Natural killer cell treated with Interleukin-12 subunit alpha and Interleukin-12 subunit beta and Interleukin-15 and Interleukin-18, amount 100 ng/mL, for 72 hours (primary cell): ENCODE measurements around the gene ERC1. TPM values are rescaled to one million over a fixed set of nuclear protein-coding genes. Genes with fewer than 3 reads are reported as not detected.
"Not testable (repeated sequence)": the region's sequence is repeated elsewhere in the genome, so short reads cannot be mapped to it uniquely, and the experiment has no call there.

Source experiments
- ATAC-seq, 2 donors: fragments of 150-1000 bp; cut with Tn5 transposase in 1 of 2; sonication (Bioruptor Pico), chemical (Tn5 transposase) in 1 of 2; 2 replicates each; pipeline ENCODE4 v1.10.0; 2021
- DNase-seq: peaks from one replicate; pipeline ENCODE4 v3.0.0; 2022; ENCODE audit warnings: low spot score
- H3K27ac Mint-ChIP-seq, 2 donors: 1 replicate in 1 of 2; 2 replicates in 1 of 2; pipeline ENCODE4 v1.8.0; 2022; ENCODE audit warnings: mixed read lengths in 2 of 2, mild to moderate bottlenecking in 1 of 2, moderate library complexity in 1 of 2
- H3K27me3 Mint-ChIP-seq, 2 donors: 1 replicate in 1 of 2; 2 replicates in 1 of 2; pipeline ENCODE4 v1.8.0; 2022; ENCODE audit warnings: mixed read lengths in 2 of 2
- H3K36me3 Mint-ChIP-seq: one replicate; pipeline ENCODE4 v1.8.0; 2022; ENCODE audit warnings: mixed read lengths
- H3K4me1 Mint-ChIP-seq, 2 donors: 1 replicate in 1 of 2; 2 replicates in 1 of 2; pipeline ENCODE4 v1.8.0; 2022; ENCODE audit warnings: low read depth in 2 of 2, mixed read lengths in 2 of 2, mild to moderate bottlenecking in 1 of 2
- H3K4me3 Mint-ChIP-seq: one replicate; pipeline ENCODE4 v1.8.0; 2022; ENCODE audit warnings: mixed read lengths
- H3K9me3 Mint-ChIP-seq: 2 replicates; pipeline ENCODE4 v1.8.0; 2022; ENCODE audit warnings: mixed read lengths
- total RNA-seq, 2 donors: library from RNA; stranded (reverse); gene quantifications; one replicate each; pipeline ENCODE4 v1.2.3, GENCODE V29; 2022

The ERC1 gene
- total RNA-seq, 2 donors from 2014 or later: 32.6 to 77.2 TPM

- Mint-ChIP-seq H3K4me3 (no peak overlapping the region), H3K27ac (no peak overlapping the region), H3K27me3 (no peaks in the 10 kb centered on the region), H3K9me3 (no peaks in the 10 kb centered on the region), H3K4me1 (no peaks in the 10 kb centered on the region), H3K36me3 (no peaks in the 10 kb centered on the region)
- ATAC-seq (no peak), DNase-seq (no peak)
Observed at GRCh38 chr12:1351926-1352325, 360.9 kb downstream of the ERC1 start.

DNA sequence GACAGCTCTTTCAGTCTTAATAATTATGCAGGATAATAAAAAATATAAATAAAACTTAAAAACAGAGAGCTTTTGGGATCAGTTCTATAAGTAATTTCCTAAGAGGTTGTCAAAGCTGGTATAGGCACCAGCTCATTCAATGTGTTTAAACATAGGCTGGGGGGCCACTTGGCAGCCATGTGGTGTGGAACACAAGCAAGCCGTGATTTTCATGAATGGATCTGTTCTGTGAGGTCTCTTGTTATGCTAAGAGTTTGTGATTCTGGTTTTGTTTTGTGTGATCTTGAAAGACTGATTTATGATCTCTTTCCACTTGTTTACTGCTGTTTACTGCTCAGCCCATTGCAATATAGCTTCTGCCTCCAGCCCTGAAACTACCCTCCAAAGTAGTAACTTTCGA is 362.4 kb downstream of the ERC1 start:
- no peaks in the 10 kb centered on the region for H3K27me3 Mint-ChIP-seq
- ATAC-seq: no peak
- H3K4me3 Mint-ChIP-seq: no peak overlapping the region
- H3K9me3 Mint-ChIP-seq: no peaks in the 10 kb centered on the region
- no peaks in the 10 kb centered on the region for H3K4me1 Mint-ChIP-seq
- no peaks in the 10 kb centered on the region for H3K36me3 Mint-ChIP-seq
- no peak for DNase-seq
- no peak overlapping the region for H3K27ac Mint-ChIP-seq

- ATAC-seq (no peak), DNase-seq (no peak)
- Mint-ChIP-seq H3K9me3 (no peaks in the 10 kb centered on the region), H3K36me3 (no peaks in the 10 kb centered on the region), H3K4me3 (no peak overlapping the region), H3K4me1 (no peaks in the 10 kb centered on the region), H3K27me3 (no peaks in the 10 kb centered on the region), H3K27ac (no peak overlapping the region)
Observed at GRCh38 chr12:1355396-1355795, 364.4 kb downstream of the ERC1 start.

- ATAC-seq, H3K9me3 Mint-ChIP-seq, H3K27me3 Mint-ChIP-seq, H3K27ac Mint-ChIP-seq, H3K4me3 Mint-ChIP-seq, DNase-seq, H3K4me1 Mint-ChIP-seq, H3K36me3 Mint-ChIP-seq: not testable (repeated sequence)
Observed at GRCh38 chr12:1355871-1356270, 364.8 kb downstream of the ERC1 start.

DNA sequence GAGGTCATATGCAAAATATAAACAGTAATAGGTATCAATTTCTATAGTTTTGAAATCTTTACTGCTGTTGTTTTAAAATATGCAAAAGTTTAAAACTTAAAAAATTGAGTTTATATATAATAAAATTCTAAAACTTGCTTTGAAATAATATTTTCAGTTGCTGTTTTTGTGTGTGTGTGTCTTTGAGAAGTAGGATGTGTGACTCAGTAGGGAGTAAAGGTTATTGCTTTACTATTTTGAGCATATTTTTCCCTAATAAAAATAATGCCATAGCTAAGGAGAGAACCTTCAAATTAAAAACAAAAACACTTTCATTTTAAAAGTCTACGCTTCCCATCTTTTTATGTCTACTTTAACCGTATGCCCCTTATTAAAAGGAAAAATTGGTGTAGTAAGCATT is 365.3 kb downstream of the ERC1 start:
- no peaks in the 10 kb centered on the region for H3K36me3 Mint-ChIP-seq
- ATAC-seq (no peak), DNase-seq (no peak)
- no peaks in the 10 kb centered on the region for H3K27me3 Mint-ChIP-seq
- no peaks in the 10 kb centered on the region for H3K9me3 Mint-ChIP-seq
- no peaks in the 10 kb centered on the region for H3K4me1 Mint-ChIP-seq
- no peak overlapping the region for H3K4me3 Mint-ChIP-seq
- H3K27ac Mint-ChIP-seq: no peak overlapping the region

GRCh38 chr12:1357171-1357570 is 366.1 kb downstream of the ERC1 start:
- H3K4me1 Mint-ChIP-seq: no peaks in the 10 kb centered on the region
- H3K4me3 Mint-ChIP-seq: no peak overlapping the region
- no peak overlapping the region for H3K27ac Mint-ChIP-seq
- ATAC-seq (no peak), DNase-seq (no peak)
- no peaks in the 10 kb centered on the region for H3K36me3 Mint-ChIP-seq
- no peaks in the 10 kb centered on the region for H3K27me3 Mint-ChIP-seq
- H3K9me3 Mint-ChIP-seq: no peaks in the 10 kb centered on the region

DNA sequence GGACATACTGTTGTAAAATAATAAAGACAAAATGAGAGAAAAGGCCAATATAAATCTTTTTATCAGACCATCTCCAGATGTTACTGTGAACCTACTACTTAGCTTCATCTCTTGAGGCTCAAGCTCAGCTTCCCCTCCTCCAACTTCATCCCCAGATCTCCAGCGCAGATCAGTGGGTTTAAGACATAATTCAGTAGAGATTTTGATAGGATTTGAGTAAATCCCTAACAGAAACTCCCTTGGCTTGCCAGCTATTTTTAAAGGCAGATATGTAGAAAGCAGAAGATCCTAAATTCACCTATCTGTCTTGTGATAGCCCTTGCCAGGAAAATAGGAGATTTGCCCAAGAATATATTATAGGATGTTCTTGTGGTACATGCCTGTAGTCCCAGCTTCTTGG is 366.7 kb downstream of the ERC1 start:
- Mint-ChIP-seq H3K27me3 (no peaks in the 10 kb centered on the region), H3K36me3 (no peaks in the 10 kb centered on the region), H3K4me1 (no peaks in the 10 kb centered on the region), H3K27ac (no peak overlapping the region), H3K9me3 (no peaks in the 10 kb centered on the region), H3K4me3 (no peak overlapping the region)
- no peak for DNase-seq
- no peak for ATAC-seq

GRCh38 chr12:1360441-1361210 is 369.6 kb downstream of the ERC1 start:
- peaks cover 5 to 6% of the 10 kb centered on the region in 2 donors for H3K4me1 Mint-ChIP-seq
- no peaks in the 10 kb centered on the region for H3K36me3 Mint-ChIP-seq
- no peak overlapping the region for H3K4me3 Mint-ChIP-seq
- H3K27ac Mint-ChIP-seq: no peak overlapping the region
- no peaks in the 10 kb centered on the region for H3K9me3 Mint-ChIP-seq
- H3K27me3 Mint-ChIP-seq: no peaks in the 10 kb centered on the region
- DNase-seq: no peak
- ATAC-seq: no peak

GRCh38 chr12:1362143-1362662 is 371.2 kb downstream of the ERC1 start:
- Mint-ChIP-seq H3K27ac (no peak overlapping the region), H3K9me3 (no peaks in the 10 kb centered on the region), H3K36me3 (no peaks in the 10 kb centered on the region), H3K4me3 (no peak overlapping the region), H3K4me1 (peaks cover 5 to 6% of the 10 kb centered on the region in 2 donors), H3K27me3 (no peaks in the 10 kb centered on the region)
- ATAC-seq: no peak
- no peak for DNase-seq

DNA sequence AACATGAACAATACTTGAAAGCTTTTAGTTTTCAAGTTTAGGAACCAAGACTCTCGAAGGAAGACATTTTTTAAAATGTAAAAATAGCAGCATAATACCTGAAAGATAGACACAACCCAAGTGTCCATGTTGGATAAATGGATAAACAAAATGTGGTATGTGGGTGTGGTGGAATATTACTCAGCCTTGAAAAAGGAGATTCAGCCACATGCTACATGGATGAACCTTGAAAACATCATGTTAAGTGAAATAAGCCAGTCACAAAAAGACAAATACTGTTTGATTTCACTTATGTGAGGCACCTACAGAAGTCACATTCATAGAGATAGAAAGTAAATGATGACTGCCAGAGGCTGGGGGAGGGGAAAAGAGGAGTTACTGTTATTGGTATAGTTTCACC is 374.7 kb downstream of the ERC1 start:
- DNase-seq: no peak
- H3K27me3 Mint-ChIP-seq: no peaks in the 10 kb centered on the region
- no peaks in the 10 kb centered on the region for H3K36me3 Mint-ChIP-seq
- H3K4me3 Mint-ChIP-seq: no peak overlapping the region
- no peak for ATAC-seq
- H3K27ac Mint-ChIP-seq: no peak overlapping the region
- H3K9me3 Mint-ChIP-seq: no peaks in the 10 kb centered on the region
- H3K4me1 Mint-ChIP-seq: peaks cover 5 to 6% of the 10 kb centered on the region in 2 donors

- DNase-seq: no peak
- Mint-ChIP-seq H3K9me3 (no peaks in the 10 kb centered on the region), H3K4me3 (no peak overlapping the region), H3K27ac (no peak overlapping the region), H3K4me1 (peaks cover 5 to 6% of the 10 kb centered on the region in 2 donors), H3K36me3 (no peaks in the 10 kb centered on the region), H3K27me3 (no peaks in the 10 kb centered on the region)
- ATAC-seq: no peak
Observed at GRCh38 chr12:1367331-1368291, 376.6 kb downstream of the ERC1 start.

- Mint-ChIP-seq H3K4me1 (peaks cover under 1 to 2% of the 10 kb centered on the region in 2 donors), H3K27ac (no peak overlapping the region), H3K27me3 (no peaks in the 10 kb centered on the region), H3K4me3 (no peak overlapping the region), H3K36me3 (no peaks in the 10 kb centered on the region), H3K9me3 (no peaks in the 10 kb centered on the region)
- DNase-seq (no peak), ATAC-seq (no peak)
Observed at GRCh38 chr12:1369460-1369859, 378.4 kb downstream of the ERC1 start.

DNA sequence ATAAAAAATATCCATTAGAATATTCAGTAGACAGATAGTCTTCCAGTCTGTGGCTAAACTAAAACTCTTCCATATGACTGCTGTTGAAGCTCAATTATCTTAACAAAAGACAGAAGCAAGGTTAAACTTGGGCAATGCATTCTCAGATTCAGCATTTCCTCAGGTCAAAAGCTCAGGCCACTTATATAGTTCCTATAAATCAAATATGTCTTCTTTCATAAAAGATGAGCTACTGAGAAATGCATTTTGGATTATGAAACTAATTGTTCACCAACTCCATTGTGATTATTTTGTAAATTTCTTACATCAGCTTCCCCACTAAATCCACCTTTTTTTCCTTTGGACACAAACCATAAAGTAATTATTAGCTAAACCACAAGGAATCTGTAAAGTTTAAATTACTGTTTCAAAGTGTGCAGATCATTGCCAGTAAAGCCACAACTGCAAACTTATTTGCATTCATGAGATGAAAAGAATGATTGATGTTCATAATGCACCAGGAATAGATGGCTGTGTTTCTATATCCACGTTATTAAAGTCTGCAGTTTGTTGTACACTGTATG is 379.0 kb downstream of the ERC1 start:
- Mint-ChIP-seq H3K27me3 (no peaks in the 10 kb centered on the region), H3K4me3 (no peak overlapping the region), H3K36me3 (no peaks in the 10 kb centered on the region), H3K9me3 (no peaks in the 10 kb centered on the region), H3K4me1 (no peaks in the 10 kb centered on the region), H3K27ac (no peak overlapping the region)
- ATAC-seq (no peak), DNase-seq (no peak)
